ENCODE measurements around the gene DONSON. TPM values are rescaled to one million over a fixed set of nuclear protein-coding genes. Genes with fewer than 3 reads are reported as not detected.
"Not testable (repeated sequence)": the region's sequence is repeated elsewhere in the genome, so short reads cannot be mapped to it uniquely, and the experiment has no call there.

Gene DONSON
- total and polyA plus RNA-seq, 2 of the 8 experiments (the other 6 are each of a cell fraction or from before 2014, with no cell fraction given), result 21.9 to 32.5 TPM

DNA sequence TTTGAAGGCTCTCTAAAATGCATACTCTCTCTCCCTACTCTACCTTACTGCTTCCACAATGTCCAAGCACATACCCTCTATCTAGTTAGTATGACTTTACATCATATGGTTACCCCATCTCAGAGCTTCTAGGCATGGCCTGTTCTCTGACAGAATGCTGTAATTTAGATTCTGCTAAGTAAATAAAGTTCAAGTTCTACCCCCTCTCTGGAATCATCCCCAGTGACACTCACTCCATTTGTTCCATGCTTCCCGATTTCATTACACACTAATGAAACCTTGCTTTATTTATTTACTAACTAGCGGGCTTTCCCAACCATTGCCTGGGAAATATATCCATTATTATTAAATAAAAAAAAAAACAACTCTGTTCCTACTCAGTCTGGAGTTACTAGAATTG, 45.8 kb upstream of the DONSON start (continued):
- TF ChIP-seq ASH2L (IDR thresholded peaks at IDR 0.05; ENCODE audit: low read length) (no peak), BACH1 (IDR thresholded peaks at IDR 0.05; ENCODE audit: low read length) (no peak), CTBP2 (IDR thresholded peaks at IDR 0.05; ENCODE audit: borderline replicate concordance, insufficient read depth, insufficient read length, low read length) (no peak), SIRT6 (IDR thresholded peaks at IDR 0.05; ENCODE audit: low read length) (no peak), POU5F1 (IDR thresholded peaks at IDR 0.05; ENCODE audit: low read depth, low read length) (no peak), PHF8 (conservative IDR thresholded peaks at IDR 0.05; ENCODE audit: low read depth, low read length) (no peak), POLR2A (IDR thresholded peaks at IDR 0.05; ENCODE audit: control extremely low read depth in 1 of 2, low read depth in 2 of 2, low read length in 2 of 2) (no peak), SP1 (IDR thresholded peaks at IDR 0.05; ENCODE audit: low read depth, low read length) (no peak)

DNA sequence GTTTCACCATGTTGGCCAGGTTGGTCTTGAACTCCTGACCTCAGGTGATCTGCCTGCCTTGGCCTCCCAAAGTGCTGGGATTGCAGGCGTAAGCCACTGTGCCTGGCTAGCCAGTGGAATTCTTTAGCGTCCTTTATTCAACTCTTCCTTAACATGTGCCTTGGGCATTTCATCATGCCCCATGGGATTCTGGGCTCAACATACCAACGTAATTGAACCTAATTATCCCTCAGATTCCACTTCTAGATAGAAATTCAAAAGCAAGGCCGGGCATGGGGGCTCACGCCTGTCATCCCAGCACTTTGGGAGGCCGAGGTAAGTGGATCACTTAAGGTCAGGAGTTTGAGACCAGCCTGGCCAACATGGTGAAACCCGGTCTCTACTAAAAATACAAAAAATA, 37.7 kb upstream of the DONSON start:
- H3K4me1 ChIP-seq (replicated peaks in 1 of 4; ENCODE audit: control insufficient read depth in 3 of 4, insufficient read depth in 4 of 4, low read length in 3 of 4); H2BK20ac ChIP-seq (ENCODE audit: low read length); FAIRE-seq; H2BK15ac ChIP-seq (ENCODE audit: low read length); H4K8ac ChIP-seq (ENCODE audit: extremely low read depth, insufficient read depth, low read length); H3K18ac ChIP-seq (ENCODE audit: extremely low read depth, low read length); H3K9me3 ChIP-seq (ENCODE audit: insufficient read depth in 2 of 2, low read depth in 1 of 2, low read length in 1 of 2); H4K91ac ChIP-seq (replicated peaks; ENCODE audit: insufficient read length, low read length); H2BK12ac ChIP-seq (ENCODE audit: low read depth, low read length); DNase-seq (ENCODE audit: low read depth in 1 of 2, low spot score in 2 of 2); H3K4me2 ChIP-seq (ENCODE audit: insufficient read depth in 1 of 2, low read depth in 2 of 2, low read length in 2 of 2); H3K27me3 ChIP-seq (replicated peaks in 1 of 4; ENCODE audit: control insufficient read depth in 3 of 4, extremely low read depth in 1 of 4, insufficient read depth in 3 of 4, low read length in 3 of 4); H3K56ac ChIP-seq (replicated peaks; ENCODE audit: insufficient read length, low read depth, low read length); H3K14ac ChIP-seq (ENCODE audit: insufficient read length); H3K79me2 ChIP-seq (ENCODE audit: control insufficient read depth in 1 of 2, insufficient read depth in 2 of 2, low read length in 2 of 2); H3K23me2 ChIP-seq (ENCODE audit: low read depth, low read length); H2BK5ac ChIP-seq (ENCODE audit: low read depth, low read length); H2BK120ac ChIP-seq (replicated peaks; ENCODE audit: low read depth, low read length); H3K79me1 ChIP-seq (ENCODE audit: low read depth, low read length); H3K23ac ChIP-seq (ENCODE audit: insufficient read length); H3K9ac ChIP-seq (replicated peaks in 1 of 4; ENCODE audit: extremely low read depth in 1 of 4, low read depth in 3 of 4, low read length in 3 of 4); H3K4me3 ChIP-seq (ENCODE audit: extremely low read depth in 1 of 4, insufficient read depth in 2 of 4, low read depth in 3 of 4, low read length in 4 of 4); H2AK5ac ChIP-seq (ENCODE audit: low read depth, low read length); H3K27ac ChIP-seq (ENCODE audit: low read depth, low read length); H4K20me1 ChIP-seq (replicated peaks in 1 of 2; ENCODE audit: control insufficient read depth in 1 of 2, insufficient read depth in 2 of 2, low read length in 2 of 2); H2AFZ ChIP-seq (ENCODE audit: low read length); H3K36me3 ChIP-seq (ENCODE audit: control insufficient read depth in 2 of 4, insufficient read depth in 4 of 4, low read length in 3 of 4); H3K4ac ChIP-seq (replicated peaks; ENCODE audit: insufficient read length, low read depth, low read length); H4K5ac ChIP-seq (ENCODE audit: insufficient read length, low read depth, low read length): not testable (repeated sequence)
- 80% methylated on average over 7 of the region's 7 CpGs; no CpG with 5 or more reads in 1 of the 2 experiments for WGBS, 2 experiments (ENCODE audit: extremely low coverage in 1 of 2, insufficient coverage in 1 of 2, insufficient read length in 1 of 2, insufficient replicate concordance in 2 of 2, low coverage in 1 of 2, low lambda C conversion rate in 2 of 2, missing lambda C conversion rate in 1 of 2)
- ChIA-PET CTCF (ENCODE audit: partially characterized antibody) (interaction anchor here (0.6 to 3.0 kb wide), 4 partner anchors 13 to 499 kb away, joined by 3 to 12 read pairs (median 4); no protein-coding TSS in a partner anchor), POLR2A (ENCODE audit: partially characterized antibody) (interaction anchor here (0.6 to 1.0 kb wide), 2 partner anchors 11 to 103 kb away, joined by 3 read pairs; no protein-coding TSS in a partner anchor)
